ENCODE measurements around the gene GSTT2B.
"Not testable (repeated sequence)": the region's sequence is repeated elsewhere in the genome, so short reads cannot be mapped to it uniquely, and the experiment has no call there.

GSTT2B gene

DNA sequence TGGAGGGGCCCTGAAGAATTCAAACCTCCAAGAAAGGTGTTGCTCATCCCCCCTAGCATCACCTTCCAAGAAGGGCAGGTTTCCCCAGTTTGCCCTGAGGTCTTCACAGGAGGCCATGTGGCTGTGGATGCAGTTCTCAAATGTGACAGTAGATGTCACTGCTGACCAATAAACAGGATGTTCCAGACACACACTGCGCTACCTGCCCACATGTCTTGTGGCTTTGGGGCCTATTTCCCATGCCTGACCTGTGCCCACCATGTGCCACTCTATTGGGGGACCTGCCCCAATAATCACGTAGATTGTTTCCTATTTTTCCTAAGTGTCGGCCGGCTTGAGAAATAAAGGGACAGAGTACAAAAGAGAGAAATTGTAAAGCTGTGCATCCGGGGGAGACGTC is 23.4 kb upstream of the GSTT2B start:
- DNase-seq (ENCODE audit: low read depth), result peak; percentile 22

DNA sequence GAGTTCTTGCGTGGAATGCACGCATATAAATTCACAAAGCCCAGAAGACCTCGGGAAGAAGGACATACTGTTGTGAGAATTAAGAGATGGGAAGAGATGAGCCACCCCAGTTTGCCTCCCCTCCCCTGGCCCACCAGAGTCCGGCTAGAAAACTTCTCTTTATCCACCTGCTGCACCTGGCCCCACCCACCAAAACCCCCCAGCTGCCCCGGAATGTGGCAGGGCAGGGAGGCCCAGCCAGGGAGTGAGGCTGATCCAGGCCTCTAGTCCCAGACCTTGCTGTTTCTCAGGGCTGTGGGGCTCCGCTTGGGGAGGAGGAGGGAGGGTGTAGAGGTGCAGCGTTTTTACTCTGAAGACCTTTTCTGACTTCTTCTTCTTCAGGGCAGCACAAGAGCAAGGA is 19.6 kb upstream of the GSTT2B start:
- not testable (repeated sequence) for DNase-seq (ENCODE audit: low read depth)

DNA sequence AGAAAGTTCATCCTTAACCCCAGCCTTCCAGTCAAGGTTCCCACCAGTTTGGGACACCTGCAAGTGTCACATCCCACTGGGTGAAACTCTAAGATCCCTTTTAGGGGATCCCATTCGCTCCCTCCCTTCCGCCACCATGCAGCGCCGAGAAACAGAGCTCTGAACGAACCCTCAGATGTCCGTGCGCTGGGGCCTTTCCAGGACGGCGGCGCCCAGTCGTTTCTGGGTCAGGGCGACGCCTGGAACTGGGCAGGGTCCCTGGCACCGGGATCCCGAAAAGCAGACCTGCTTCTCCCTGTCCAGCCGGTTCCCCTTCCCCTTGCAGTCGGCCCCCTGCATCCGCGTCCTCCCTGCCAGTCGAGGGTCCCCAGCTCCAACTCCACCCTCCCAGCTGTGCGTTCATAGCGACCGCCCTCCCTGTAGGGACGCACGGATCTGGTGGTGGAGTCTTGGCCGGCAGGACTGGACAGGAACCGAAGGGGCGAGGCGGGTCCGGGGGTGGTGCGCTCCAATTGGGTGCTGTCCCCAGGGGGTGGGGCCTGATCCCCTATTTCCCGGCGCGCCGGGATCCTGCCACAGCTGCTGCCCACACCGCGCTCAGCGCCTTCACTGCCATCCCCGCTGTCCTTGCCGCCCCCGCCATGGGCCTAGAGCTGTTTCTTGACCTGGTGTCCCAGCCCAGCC is 18.7 kb upstream of the GSTT2B start, which contains the start of gene GSTT2:
TSS of gene GSTT2 (plus strand) at position 578 of the 684 bp plus-strand sequence.
- DNase-seq (ENCODE audit: low read depth), result not testable (repeated sequence)

- not testable (repeated sequence) for DNase-seq (ENCODE audit: low read depth)
Observed at GRCh38 chr22:23977304-23977703, 16.3 kb upstream of the GSTT2B start.

DNA sequence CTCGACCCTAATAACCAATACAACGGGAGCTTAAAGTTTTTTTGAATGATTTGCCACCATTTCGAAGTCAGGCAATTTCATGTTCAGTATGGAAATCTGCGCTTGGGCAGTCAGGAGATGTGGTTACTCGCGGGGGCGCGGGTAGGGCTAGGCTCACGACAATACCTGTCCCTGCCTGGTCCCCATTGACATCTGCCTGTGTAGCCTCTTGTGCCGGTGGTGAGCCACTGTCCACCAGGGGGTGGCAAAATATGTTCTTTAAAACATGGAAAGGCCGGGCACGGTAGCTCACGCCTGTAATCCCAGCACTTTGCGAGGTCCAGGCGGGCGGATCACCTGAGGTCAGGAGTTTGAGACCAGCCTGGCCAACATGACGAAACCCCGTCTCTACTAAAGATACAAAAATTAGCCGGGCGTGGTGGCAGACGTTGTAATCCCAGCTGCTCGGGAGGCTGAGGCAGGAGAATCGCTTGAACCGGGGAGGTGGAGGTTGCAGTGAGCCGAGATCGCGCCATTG is 13.9 kb upstream of the GSTT2B start:
- DNase-seq (ENCODE audit: low read depth), result not testable (repeated sequence)

DNA sequence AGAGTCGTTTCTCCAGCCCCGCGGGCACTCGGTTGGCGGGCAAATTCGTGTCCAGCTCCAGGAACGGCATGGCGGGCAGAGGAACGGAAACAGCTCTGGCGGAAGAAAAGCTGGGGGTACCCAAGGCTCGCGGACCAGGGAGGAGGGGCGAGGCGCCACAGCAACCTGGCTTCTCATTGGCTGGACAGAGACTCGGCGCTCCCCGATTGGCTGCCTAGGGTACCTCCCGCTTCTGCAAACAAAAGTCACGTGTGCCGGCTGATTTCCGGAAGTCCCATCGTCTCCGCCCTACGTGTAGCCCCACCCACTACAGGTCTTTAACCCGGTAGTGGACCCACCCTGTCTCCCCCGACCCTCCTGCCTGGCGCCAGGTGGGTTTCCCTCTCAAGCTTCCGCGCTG is 13.3 kb upstream of the GSTT2B start, which contains the start of gene DDT:
TSS of gene DDT (minus strand) at position 97 of the 400 bp plus-strand sequence. CDS start at position 70, 27 bp downstream.
- not testable (repeated sequence) for DNase-seq (ENCODE audit: low read depth)

DNA sequence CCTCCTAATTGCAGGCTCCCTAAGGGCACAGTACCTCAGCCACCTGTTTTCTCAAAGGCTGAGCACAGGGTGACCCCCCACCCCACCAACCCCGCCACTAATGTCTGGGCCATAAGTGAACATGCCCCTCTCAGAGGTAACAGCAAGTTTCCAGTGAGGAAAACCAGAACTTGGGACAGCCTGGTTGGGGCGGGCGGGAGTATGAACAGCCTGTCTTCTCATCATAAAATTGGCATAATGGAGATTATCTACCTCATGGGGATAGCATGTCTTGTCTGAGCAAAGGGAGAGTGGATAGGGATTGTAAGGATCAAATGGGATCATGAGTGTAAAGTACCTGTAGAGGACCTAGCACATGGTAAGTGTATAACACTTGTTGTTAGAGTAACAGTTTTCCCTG is 10.9 kb upstream of the GSTT2B start:
- not testable (repeated sequence) for DNase-seq (ENCODE audit: low read depth)

DNA sequence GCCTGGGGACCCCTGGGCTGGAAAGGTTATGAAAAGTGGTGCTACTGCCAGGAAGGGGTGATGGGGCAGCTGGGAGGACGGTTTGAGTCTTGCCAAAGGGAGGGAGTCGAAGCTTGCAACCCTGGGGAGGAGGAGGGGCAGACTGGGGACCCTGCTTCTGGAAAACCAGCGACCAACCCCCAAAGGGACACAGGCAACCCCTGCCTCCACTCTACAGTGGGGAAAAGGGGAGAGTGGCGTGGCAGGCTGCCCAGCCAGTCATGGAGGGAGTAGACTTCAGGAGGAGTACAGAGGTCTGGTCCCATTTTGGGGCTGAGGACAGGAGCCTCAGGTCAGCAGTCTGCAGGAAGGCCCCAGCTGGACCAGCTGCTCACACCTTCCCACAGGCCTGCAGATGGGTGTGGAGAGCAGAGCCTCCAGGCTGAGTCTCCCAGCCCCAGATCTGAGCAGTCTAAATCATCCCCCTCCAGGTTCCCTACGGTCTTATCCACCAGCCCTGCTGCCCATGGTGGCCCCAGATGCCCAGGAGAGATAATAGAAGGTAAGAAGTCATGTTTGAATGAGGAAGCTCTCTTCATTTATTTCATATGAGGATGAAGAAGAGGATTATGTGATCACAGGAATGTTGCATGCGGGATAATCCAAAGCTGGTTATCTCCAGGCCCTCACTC is 10.0 kb upstream of the GSTT2B start:
- DNase-seq (ENCODE audit: low read depth), result no peak

DNA sequence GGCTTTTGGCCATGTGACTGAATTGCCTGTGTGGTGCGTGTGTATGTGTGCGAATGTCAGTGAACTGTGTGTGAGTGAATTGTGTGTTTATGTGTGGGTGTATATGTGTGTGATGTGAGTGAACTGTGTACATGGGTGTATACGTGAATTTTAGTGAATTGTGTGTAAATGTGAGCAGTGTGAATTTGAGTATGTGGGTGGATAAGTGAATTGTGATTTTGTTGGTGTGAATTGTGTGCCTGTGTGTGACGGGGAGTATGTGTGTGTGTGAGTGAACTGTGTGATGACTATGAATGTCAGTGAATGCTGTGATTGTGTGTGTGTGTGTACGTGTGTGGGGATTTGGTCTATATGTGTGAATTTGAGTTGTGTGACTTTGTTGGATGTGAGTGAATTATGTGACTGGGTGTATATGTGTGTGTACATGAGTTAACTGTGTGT is 9.2 kb upstream of the GSTT2B start:
- no peak for DNase-seq (ENCODE audit: low read depth)

- no peak for DNase-seq (ENCODE audit: low read depth)
Observed at GRCh38 chr22:23969071-23969470, 8.1 kb upstream of the GSTT2B start.

DNA sequence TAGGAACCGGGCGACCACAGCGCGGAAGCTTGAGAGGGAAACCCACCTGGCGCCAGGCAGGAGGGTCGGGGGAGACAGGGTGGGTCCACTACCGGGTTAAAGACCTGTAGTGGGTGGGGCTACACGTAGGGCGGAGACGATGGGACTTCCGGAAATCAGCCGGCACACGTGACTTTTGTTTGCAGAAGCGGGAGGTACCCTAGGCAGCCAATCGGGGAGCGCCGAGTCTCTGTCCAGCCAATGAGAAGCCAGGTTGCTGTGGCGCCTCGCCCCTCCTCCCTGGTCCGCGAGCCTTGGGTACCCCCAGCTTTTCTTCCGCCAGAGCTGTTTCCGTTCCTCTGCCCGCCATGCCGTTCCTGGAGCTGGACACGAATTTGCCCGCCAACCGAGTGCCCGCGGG is 5.6 kb upstream of the GSTT2B start, which contains the start of gene DDTL:
TSS of gene DDTL (plus strand) at position 321 of the 400 bp plus-strand sequence. CDS start at position 348, 27 bp downstream.
- DNase-seq (ENCODE audit: low read depth), result not testable (repeated sequence)

GRCh38 chr22:23966094-23966493 is 5.1 kb upstream of the GSTT2B start:
- DNase-seq (ENCODE audit: low read depth), result not testable (repeated sequence)

GRCh38 chr22:23956301-23956900 is 4.6 kb downstream of the GSTT2B start:
- peak; percentile 50 for DNase-seq (ENCODE audit: low read depth)

- not testable (repeated sequence) for DNase-seq (ENCODE audit: low read depth)
Observed at GRCh38 chr22:23955886-23956285, 5.1 kb downstream of the GSTT2B start.

DNA sequence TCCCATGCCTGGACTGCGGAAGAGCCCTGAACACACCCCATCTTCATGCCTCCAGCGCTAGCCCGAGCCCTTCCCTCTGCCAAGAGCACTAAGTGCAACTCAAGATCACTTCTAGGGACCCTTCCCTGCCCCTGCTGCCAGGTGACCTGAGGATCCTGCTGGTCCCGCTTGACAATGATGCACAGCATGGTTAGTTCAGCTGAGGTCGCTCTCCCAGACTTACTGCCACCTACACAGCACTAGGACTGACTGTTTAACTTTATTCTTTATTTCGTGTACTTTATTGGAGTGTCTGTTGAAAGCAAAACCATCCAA is 6.0 kb downstream of the GSTT2B start:
- DNase-seq (ENCODE audit: low read depth), result not testable (repeated sequence)

DNA sequence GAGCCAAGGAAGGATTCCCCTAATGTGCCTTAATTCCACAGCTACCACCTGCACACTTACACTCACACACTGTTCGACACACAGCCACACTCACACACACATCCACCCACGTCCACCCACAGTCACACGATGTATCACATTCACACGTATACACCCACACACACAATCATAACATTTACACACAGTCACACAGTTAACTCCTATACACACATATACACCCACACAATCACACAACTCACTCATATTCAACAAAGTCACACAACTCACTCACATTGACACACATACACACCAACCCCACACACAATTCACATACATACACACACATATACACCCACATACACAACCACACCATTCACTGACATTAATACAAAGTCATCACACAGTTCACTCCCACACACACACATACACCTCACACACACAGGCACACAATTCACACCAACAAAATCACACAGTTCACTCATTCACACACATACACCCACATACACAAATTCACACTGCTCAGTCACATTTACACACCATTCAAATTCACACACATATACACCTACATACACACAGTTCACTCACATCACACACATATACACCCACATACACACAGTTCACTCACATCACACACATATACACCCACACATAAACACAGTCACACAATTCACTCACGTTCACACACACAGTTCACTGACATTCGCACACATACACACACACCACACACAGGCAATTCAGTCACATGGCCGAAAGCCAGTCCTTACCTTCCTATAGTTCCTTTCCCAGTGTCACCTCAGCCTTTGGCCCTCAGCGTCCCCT is 6.6 kb downstream of the GSTT2B start:
- not testable (repeated sequence) for DNase-seq (ENCODE audit: low read depth)

- DNase-seq (ENCODE audit: low read depth), result not testable (repeated sequence)
Observed at GRCh38 chr22:23953485-23953884, 7.5 kb downstream of the GSTT2B start.

- not testable (repeated sequence) for DNase-seq (ENCODE audit: low read depth)
Observed at GRCh38 chr22:23952794-23953405, 8.1 kb downstream of the GSTT2B start.

DNA sequence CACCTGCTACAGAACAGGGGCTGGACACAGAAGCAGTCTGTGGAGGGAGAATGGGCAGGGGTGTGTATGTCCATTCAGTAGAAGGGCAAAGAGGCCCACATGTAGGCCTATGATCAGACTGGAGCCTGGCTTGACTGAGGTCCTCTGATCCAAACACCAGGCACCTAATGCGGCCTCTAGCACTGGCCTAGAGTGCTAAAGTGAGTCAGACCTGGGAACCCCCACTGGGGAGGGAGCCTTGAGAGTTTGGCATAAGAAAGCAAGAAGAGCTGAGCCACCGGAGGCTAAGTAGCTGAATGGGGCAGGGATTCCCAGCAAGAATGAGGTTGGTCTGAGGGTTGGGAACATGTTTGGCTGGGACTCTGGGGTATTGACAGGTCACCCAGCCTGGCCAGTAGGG is 9.6 kb downstream of the GSTT2B start:
- DNase-seq (ENCODE audit: low read depth), result peak; percentile 63

GRCh38 chr22:23949764-23950163 is 11.2 kb downstream of the GSTT2B start:
- not testable (repeated sequence) for DNase-seq (ENCODE audit: low read depth)

GRCh38 chr22:23947391-23947790 is 13.6 kb downstream of the GSTT2B start:
- not testable (repeated sequence) for DNase-seq (ENCODE audit: low read depth)
